ENCODE data around the gene GRIN1. TPM values are rescaled to one million over a fixed set of nuclear protein-coding genes. Genes with fewer than 3 reads are reported as not detected.

GRIN1 gene
- total and polyA plus RNA-seq, 2 of the 13 experiments (the other 11 are each of a cell fraction or from before 2014, with no cell fraction given), result 0.13 TPM; not detected in 1

- TF ChIP-seq ZNF280D (CRISPR knock-in tag; IDR thresholded peaks at IDR 0.05), result peak; percentile 76
- no peak for TF ChIP-seq ZBTB1 (CRISPR knock-in tag; IDR thresholded peaks at IDR 0.05; ENCODE audit: borderline replicate concordance)
- no peak for TF ChIP-seq MED8 (CRISPR knock-in tag; IDR thresholded peaks at IDR 0.05; ENCODE audit: insufficient replicate concordance)
- TF ChIP-seq STAG1 (CRISPR knock-in tag; IDR thresholded peaks at IDR 0.05), result 0 out of 2 replicates have a peak, but pooled peaks have one; percentile 10
- TF ChIP-seq SP2 (CRISPR knock-in tag; IDR thresholded peaks at IDR 0.05), result peak; percentile 96
- no peak for TF ChIP-seq NR2F6 (IDR thresholded peaks at IDR 0.05)
- peak; percentile 92 for TF ChIP-seq NR2F6 (CRISPR knock-in tag; IDR thresholded peaks at IDR 0.05)
- TF ChIP-seq ATF3 (CRISPR knock-in tag; IDR thresholded peaks at IDR 0.05), result peak; percentile 50; the same call in 1 of the 2 replicates
- peak; percentile 84; the same call in 1 of the 2 replicates for TF ChIP-seq ZNF501 (CRISPR knock-in tag; IDR thresholded peaks at IDR 0.05)
- TF ChIP-seq HIC2 (CRISPR knock-in tag; IDR thresholded peaks at IDR 0.05; ENCODE audit: low read depth), result peak; percentile 67
- TF ChIP-seq ZFY (CRISPR knock-in tag; IDR thresholded peaks at IDR 0.05), result peak; percentile 84
- no peak for TF ChIP-seq KLF15 (CRISPR knock-in tag; IDR thresholded peaks at IDR 0.05; ENCODE audit: borderline replicate concordance)
- peak; percentile 77 for TF ChIP-seq SALL1 (CRISPR knock-in tag; IDR thresholded peaks at IDR 0.05)
- TF ChIP-seq HMG20A (CRISPR knock-in tag; IDR thresholded peaks at IDR 0.05; ENCODE audit: borderline replicate concordance), result no peak
- peak; percentile 82; the same call in 1 of the 2 replicates for TF ChIP-seq HOXA5 (CRISPR knock-in tag; IDR thresholded peaks at IDR 0.05)
- TF ChIP-seq ZNF598 (CRISPR knock-in tag; IDR thresholded peaks at IDR 0.05; ENCODE audit: borderline replicate concordance), result 0 out of 2 replicates have a peak, but pooled peaks have one; percentile 63
- TF ChIP-seq NFYB (CRISPR knock-in tag; IDR thresholded peaks at IDR 0.05), result peak; percentile 97
- TF ChIP-seq FLYWCH1 (CRISPR knock-in tag; IDR thresholded peaks at IDR 0.05), result no peak
- peak; percentile 74 for TF ChIP-seq ZFX (CRISPR knock-in tag; IDR thresholded peaks at IDR 0.05; ENCODE audit: low read depth)
- no peak for TF ChIP-seq ATF5 (CRISPR knock-in tag; IDR thresholded peaks at IDR 0.05; ENCODE audit: low read depth)
- no peak for TF ChIP-seq ZNF256 (CRISPR knock-in tag; conservative IDR thresholded peaks at IDR 0.05)
- TF ChIP-seq ZC3H4 (CRISPR knock-in tag; IDR thresholded peaks at IDR 0.05; ENCODE audit: borderline replicate concordance), result no peak; the same call in 1 of the 2 replicates
Observed at GRCh38 chr9:137200311-137201204, 61.6 kb downstream of the GRIN1 start, which contains the start of gene TPRN (continued).

All from HepG2 (cell line).